Measurements from ENCODE around the gene ENAH.

The ENAH gene

GRCh38 chr1:225539069-225539468 is 113.9 kb downstream of the ENAH start:
- H3K9ac ChIP-seq (ENCODE audit: low read length): no peak overlapping the region
- H3K27me3 ChIP-seq (ENCODE audit: control insufficient read depth, insufficient read depth, low read length): no peaks in the 10 kb centered on the region
- no peaks in the 10 kb centered on the region for H3K36me3 ChIP-seq (ENCODE audit: control insufficient read depth, insufficient read depth, low read length)
- H3K4me1 ChIP-seq (ENCODE audit: control insufficient read depth, insufficient read depth, low read length): peaks cover 1% of the 10 kb centered on the region
- H3K4me3 ChIP-seq (ENCODE audit: low read length): no peak overlapping the region
- no peak overlapping the region for H3K27ac ChIP-seq (ENCODE audit: low read depth, low read length)

- no peak overlapping the region for H3K9ac ChIP-seq (ENCODE audit: low read length)
- H3K36me3 ChIP-seq (ENCODE audit: control insufficient read depth, insufficient read depth, low read length): no peaks in the 10 kb centered on the region
- no peaks in the 10 kb centered on the region for H3K27me3 ChIP-seq (ENCODE audit: control insufficient read depth, insufficient read depth, low read length)
- H3K4me3 ChIP-seq (ENCODE audit: low read length): no peak overlapping the region
- no peak overlapping the region for H3K27ac ChIP-seq (ENCODE audit: low read depth, low read length)
- peaks cover 12% of the 10 kb centered on the region for H3K4me1 ChIP-seq (ENCODE audit: control insufficient read depth, insufficient read depth, low read length)
These were observed 115.2 kb downstream of the ENAH start for GRCh38 chr1:225537554-225538251.

GRCh38 chr1:225535280-225535679 is 117.6 kb downstream of the ENAH start:
- Histone ChIP-seq H3K27ac (ENCODE audit: low read depth, low read length) (no peak overlapping the region), H3K4me3 (ENCODE audit: low read length) (no peak overlapping the region), H3K9ac (ENCODE audit: low read length) (no peak overlapping the region), H3K27me3 (ENCODE audit: control insufficient read depth, insufficient read depth, low read length) (no peaks in the 10 kb centered on the region), H3K4me1 (ENCODE audit: control insufficient read depth, insufficient read depth, low read length) (peaks cover 12% of the 10 kb centered on the region), H3K36me3 (ENCODE audit: control insufficient read depth, insufficient read depth, low read length) (no peaks in the 10 kb centered on the region)

- Histone ChIP-seq H3K4me1 (ENCODE audit: control insufficient read depth, insufficient read depth, low read length) (peaks cover 12% of the 10 kb centered on the region), H3K27me3 (ENCODE audit: control insufficient read depth, insufficient read depth, low read length) (no peaks in the 10 kb centered on the region), H3K27ac (ENCODE audit: low read depth, low read length) (no peak overlapping the region), H3K36me3 (ENCODE audit: control insufficient read depth, insufficient read depth, low read length) (no peaks in the 10 kb centered on the region), H3K9ac (ENCODE audit: low read length) (no peak overlapping the region), H3K4me3 (ENCODE audit: low read length) (no peak overlapping the region)
These were observed 118.2 kb downstream of the ENAH start for GRCh38 chr1:225534772-225535171.

GRCh38 chr1:225534135-225534534 is 118.8 kb downstream of the ENAH start:
- peaks cover 12% of the 10 kb centered on the region for H3K4me1 ChIP-seq (ENCODE audit: control insufficient read depth, insufficient read depth, low read length)
- H3K27me3 ChIP-seq (ENCODE audit: control insufficient read depth, insufficient read depth, low read length): no peaks in the 10 kb centered on the region
- H3K36me3 ChIP-seq (ENCODE audit: control insufficient read depth, insufficient read depth, low read length): no peaks in the 10 kb centered on the region
- no peak overlapping the region for H3K4me3 ChIP-seq (ENCODE audit: low read length)
- no peak overlapping the region for H3K27ac ChIP-seq (ENCODE audit: low read depth, low read length)
- H3K9ac ChIP-seq (ENCODE audit: low read length): no peak overlapping the region

GRCh38 chr1:225533238-225533637 is 119.7 kb downstream of the ENAH start:
- peaks cover 12% of the 10 kb centered on the region for H3K4me1 ChIP-seq (ENCODE audit: control insufficient read depth, insufficient read depth, low read length)
- no peak overlapping the region for H3K27ac ChIP-seq (ENCODE audit: low read depth, low read length)
- no peak overlapping the region for H3K4me3 ChIP-seq (ENCODE audit: low read length)
- no peak overlapping the region for H3K9ac ChIP-seq (ENCODE audit: low read length)
- H3K36me3 ChIP-seq (ENCODE audit: control insufficient read depth, insufficient read depth, low read length): no peaks in the 10 kb centered on the region
- H3K27me3 ChIP-seq (ENCODE audit: control insufficient read depth, insufficient read depth, low read length): no peaks in the 10 kb centered on the region

GRCh38 chr1:225532240-225532944 is 120.5 kb downstream of the ENAH start:
- Histone ChIP-seq H3K4me3 (ENCODE audit: low read length) (no peak overlapping the region), H3K27ac (ENCODE audit: low read depth, low read length) (no peak overlapping the region), H3K9ac (ENCODE audit: low read length) (no peak overlapping the region), H3K27me3 (ENCODE audit: control insufficient read depth, insufficient read depth, low read length) (no peaks in the 10 kb centered on the region), H3K4me1 (ENCODE audit: control insufficient read depth, insufficient read depth, low read length) (peaks cover 16% of the 10 kb centered on the region), H3K36me3 (ENCODE audit: control insufficient read depth, insufficient read depth, low read length) (no peaks in the 10 kb centered on the region)

- H3K27ac ChIP-seq (ENCODE audit: low read depth, low read length): no peak overlapping the region
- no peaks in the 10 kb centered on the region for H3K27me3 ChIP-seq (ENCODE audit: control insufficient read depth, insufficient read depth, low read length)
- no peak overlapping the region for H3K4me3 ChIP-seq (ENCODE audit: low read length)
- H3K36me3 ChIP-seq (ENCODE audit: control insufficient read depth, insufficient read depth, low read length): no peaks in the 10 kb centered on the region
- H3K9ac ChIP-seq (ENCODE audit: low read length): no peak overlapping the region
- peaks cover 16% of the 10 kb centered on the region for H3K4me1 ChIP-seq (ENCODE audit: control insufficient read depth, insufficient read depth, low read length)
These were observed 123.2 kb downstream of the ENAH start for GRCh38 chr1:225529726-225530125.

GRCh38 chr1:225527575-225527974 is 125.3 kb downstream of the ENAH start:
- Histone ChIP-seq H3K4me1 (ENCODE audit: control insufficient read depth, insufficient read depth, low read length) (peaks cover 4% of the 10 kb centered on the region), H3K27me3 (ENCODE audit: control insufficient read depth, insufficient read depth, low read length) (no peaks in the 10 kb centered on the region), H3K4me3 (ENCODE audit: low read length) (peak overlapping the region; percentile 3), H3K36me3 (ENCODE audit: control insufficient read depth, insufficient read depth, low read length) (no peaks in the 10 kb centered on the region), H3K9ac (ENCODE audit: low read length) (no peak overlapping the region), H3K27ac (ENCODE audit: low read depth, low read length) (no peak overlapping the region)

- Histone ChIP-seq H3K4me3 (ENCODE audit: low read length) (no peak overlapping the region), H3K36me3 (ENCODE audit: control insufficient read depth, insufficient read depth, low read length) (no peaks in the 10 kb centered on the region), H3K27ac (ENCODE audit: low read depth, low read length) (no peak overlapping the region), H3K4me1 (ENCODE audit: control insufficient read depth, insufficient read depth, low read length) (peaks cover 4% of the 10 kb centered on the region), H3K9ac (ENCODE audit: low read length) (no peak overlapping the region), H3K27me3 (ENCODE audit: control insufficient read depth, insufficient read depth, low read length) (no peaks in the 10 kb centered on the region)
These were observed 126.0 kb downstream of the ENAH start for GRCh38 chr1:225526878-225527277.

- Histone ChIP-seq H3K9ac (ENCODE audit: low read length) (no peak overlapping the region), H3K4me1 (ENCODE audit: control insufficient read depth, insufficient read depth, low read length) (peaks cover 4% of the 10 kb centered on the region), H3K36me3 (ENCODE audit: control insufficient read depth, insufficient read depth, low read length) (no peaks in the 10 kb centered on the region), H3K4me3 (ENCODE audit: low read length) (no peak overlapping the region), H3K27ac (ENCODE audit: low read depth, low read length) (no peak overlapping the region), H3K27me3 (ENCODE audit: control insufficient read depth, insufficient read depth, low read length) (no peaks in the 10 kb centered on the region)
These were observed 127.5 kb downstream of the ENAH start for GRCh38 chr1:225525377-225525776.

- H3K9ac ChIP-seq (ENCODE audit: low read length): no peak overlapping the region
- no peaks in the 10 kb centered on the region for H3K36me3 ChIP-seq (ENCODE audit: control insufficient read depth, insufficient read depth, low read length)
- H3K27me3 ChIP-seq (ENCODE audit: control insufficient read depth, insufficient read depth, low read length): no peaks in the 10 kb centered on the region
- no peak overlapping the region for H3K27ac ChIP-seq (ENCODE audit: low read depth, low read length)
- H3K4me3 ChIP-seq (ENCODE audit: low read length): no peak overlapping the region
- H3K4me1 ChIP-seq (ENCODE audit: control insufficient read depth, insufficient read depth, low read length): peaks cover 4% of the 10 kb centered on the region
These were observed 128.4 kb downstream of the ENAH start for GRCh38 chr1:225524570-225524969.
